GM18907 (cell line): ENCODE data around the gene IL17B.
A peak's percentile ranks its signal among the peaks of the same experiment; 100 is the strongest.

Experiments
- ATAC-seq: cut with Tn5 transposase; IDR thresholded peaks from one replicate; pipeline ENCODE4 v1.9.1; 2021; ENCODE audit warnings: mild to moderate bottlenecking, moderate library complexity; ENCODE audit not compliant: unreplicated experiment

The IL17B gene

DNA sequence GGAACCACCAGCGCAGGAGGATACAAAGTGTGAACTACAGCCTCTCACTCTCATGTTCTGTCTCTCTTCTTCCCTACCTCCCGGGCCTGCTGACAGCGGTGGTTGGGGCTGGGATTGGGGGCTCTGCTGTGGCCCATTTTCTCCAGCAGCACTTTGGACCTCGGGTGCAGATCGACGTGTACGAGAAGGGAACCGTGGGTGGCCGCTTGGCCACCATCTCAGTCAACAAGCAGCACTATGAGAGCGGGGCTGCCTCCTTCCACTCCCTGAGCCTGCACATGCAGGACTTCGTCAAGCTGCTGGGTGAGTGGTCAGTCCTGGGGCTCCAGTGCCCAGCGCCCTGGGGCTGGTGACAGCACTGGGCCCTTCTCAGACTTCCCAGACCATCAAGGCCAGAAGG is 16.6 kb downstream of the IL17B start:
- ATAC-seq = no peak

- ATAC-seq = no peak
Observed at GRCh38 chr5:149360272-149360671, 18.8 kb downstream of the IL17B start.

- no peak for ATAC-seq
Observed at GRCh38 chr5:149358868-149359495, 20.1 kb downstream of the IL17B start.

GRCh38 chr5:149358294-149358651 is 20.8 kb downstream of the IL17B start:
- ATAC-seq = peak; percentile 22

DNA sequence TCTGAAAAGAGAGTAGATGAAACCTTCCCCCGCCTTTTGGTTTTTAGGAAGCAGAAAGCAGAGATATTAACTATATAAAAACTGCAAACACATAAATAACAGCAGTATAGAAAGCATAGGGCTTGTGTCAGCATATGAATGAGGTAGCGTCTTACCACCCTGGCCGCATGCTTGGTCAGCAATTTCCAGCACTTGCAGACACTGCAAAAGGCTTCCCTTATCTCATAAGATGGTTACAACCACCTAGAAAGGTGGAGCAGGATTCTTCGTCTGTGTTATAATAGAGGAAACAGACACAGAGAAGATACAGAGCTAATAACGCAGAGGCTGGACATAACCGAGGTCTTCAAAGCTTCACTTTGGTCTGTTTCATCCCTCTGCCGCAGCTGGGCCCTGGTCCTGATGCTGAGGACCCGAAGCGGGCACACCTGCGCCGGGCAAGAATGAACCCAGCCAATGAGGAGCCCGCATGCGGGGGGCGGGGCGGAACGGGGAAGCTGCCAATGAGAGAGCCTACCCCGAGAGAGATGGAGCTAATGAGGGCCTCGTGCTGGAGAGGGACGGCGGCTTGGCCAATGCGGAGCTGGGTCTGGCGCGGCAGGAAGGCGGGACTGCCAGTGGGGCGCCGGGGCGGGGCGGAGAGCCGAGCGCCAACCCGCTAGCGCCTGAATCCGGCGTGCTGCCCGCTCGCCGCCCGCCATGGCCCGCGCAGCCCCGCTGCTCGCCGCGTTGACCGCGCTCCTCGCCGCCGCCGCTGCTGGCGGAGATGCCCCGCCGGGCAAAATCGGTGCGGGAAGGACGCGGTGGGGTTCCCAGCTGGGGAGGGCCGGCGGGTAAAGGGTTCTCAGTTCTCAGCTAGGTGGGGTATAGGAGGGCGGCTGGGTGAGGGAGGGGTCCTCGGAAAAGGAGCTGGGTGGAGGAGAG is 21.5 kb downstream of the IL17B start, which contains the start of gene PCYOX1L:
Gene PCYOX1L (plus strand): TSS at position 677 of the 924 bp plus-strand sequence. CDS start 23 bp downstream, at position 700.
- ATAC-seq = peak; percentile 99

DNA sequence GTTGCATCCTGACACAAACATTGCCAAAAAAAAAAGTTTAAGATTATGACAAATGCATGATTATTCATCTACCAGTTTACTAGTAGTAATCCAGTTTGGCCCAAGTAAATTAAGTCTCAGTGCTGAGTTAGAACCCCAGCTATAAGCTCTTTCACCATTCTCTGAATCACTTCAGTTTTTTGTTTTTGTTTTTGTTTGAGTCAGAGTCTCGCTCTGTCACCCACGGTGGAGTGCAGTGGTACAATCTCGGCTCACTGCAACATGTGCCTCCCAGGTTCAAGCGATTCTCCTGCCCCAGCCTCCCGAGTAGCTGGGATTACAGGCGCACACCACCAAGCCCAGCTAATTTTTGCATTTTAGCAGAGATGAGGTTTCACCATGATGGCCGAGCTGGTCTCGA is 22.7 kb downstream of the IL17B start:
- no peak for ATAC-seq

DNA sequence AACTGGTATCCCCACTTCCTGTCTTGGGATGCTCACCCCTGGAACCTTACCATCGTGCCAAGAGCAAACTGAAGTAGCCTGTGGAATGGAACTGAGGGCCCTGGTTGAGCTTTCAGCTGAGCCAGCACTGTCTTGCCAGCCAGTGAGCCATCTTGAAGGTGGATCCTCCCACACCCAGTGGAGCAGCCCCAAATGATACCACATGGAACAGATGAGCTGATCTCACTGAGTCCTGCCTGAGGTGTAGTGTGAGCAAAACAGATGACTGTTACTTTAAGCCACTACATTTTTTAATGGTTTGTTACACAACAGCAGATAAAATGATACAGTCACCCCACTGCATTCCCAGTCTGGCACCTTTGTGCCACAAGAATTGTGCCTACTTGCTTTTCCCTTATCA is 23.4 kb downstream of the IL17B start:
- no peak for ATAC-seq

DNA sequence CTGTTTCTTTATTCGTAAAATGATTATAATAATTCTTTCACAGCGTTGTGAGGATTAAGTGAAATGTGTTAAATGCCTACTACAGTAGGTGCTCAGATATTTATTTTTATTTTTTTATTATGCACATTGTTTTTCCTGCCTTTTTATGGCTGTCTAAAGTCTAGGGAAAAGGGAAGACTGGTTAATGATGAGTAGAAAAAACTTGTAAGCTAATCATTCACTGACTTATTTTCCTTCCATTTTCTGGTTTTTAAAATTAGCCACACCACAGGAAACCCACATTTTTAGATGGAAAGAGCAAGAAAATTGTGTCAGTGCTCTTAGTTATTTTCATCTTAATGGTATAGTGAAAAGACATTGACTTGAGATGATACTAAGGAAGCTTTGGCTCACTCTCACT is 25.2 kb downstream of the IL17B start:
- ATAC-seq = no peak

DNA sequence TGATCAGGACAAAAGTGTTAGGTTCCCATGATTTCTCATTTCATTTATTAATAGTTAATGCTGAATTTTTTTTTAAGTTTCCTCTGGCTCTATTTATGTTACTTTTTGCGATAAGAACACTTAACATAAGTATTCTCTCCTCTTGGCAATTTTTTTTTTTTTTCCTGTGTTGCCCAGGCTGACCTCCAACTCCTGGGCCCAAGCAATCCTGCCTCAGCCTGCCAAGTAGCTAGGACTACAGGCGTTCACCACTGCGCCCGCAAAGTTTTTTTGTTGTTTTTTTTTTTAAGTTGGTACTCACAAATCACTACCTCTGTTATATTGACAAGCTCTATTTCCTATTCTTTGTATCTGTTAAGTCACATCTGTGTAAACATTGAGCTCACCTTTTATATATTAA is 26.9 kb downstream of the IL17B start:
- ATAC-seq = no peak

DNA sequence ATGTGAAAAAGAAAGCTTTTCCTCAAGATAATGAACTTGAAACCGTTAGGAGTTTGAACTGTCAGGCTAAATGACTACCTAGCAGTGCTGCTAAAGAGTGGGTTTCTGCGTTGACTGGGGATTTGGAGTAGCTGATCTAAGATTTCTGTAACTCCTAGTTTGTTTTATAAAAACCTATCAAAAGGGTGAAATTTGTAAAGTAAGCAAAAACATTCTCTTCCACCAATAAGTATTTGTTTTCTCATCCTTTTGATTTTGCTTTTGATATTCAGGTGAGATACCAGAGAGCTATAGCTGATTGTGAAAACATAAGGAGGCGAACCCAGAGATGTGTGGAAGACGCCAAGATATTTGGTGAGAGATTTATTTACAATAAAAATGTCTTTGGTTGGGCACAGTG is 29.7 kb downstream of the IL17B start:
- no peak for ATAC-seq

DNA sequence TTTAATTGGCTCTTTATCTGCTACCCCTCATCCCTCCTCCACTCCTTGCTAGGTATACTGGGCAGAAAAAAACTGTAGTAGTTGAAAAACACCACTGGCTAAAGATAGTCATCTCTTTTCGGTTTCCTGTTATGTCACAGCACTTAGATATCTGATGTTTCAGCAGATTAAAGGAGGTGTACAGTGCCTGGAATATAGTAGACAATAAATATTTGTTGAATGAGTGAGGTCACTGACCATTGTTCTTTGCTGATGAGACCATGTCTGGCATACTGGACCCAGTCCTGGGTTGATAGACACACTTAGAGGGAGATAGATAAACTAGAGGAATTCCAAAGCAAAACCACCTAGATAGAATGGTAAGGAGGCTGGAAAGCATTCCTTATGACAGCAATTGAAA is 30.6 kb downstream of the IL17B start:
- ATAC-seq = no peak

DNA sequence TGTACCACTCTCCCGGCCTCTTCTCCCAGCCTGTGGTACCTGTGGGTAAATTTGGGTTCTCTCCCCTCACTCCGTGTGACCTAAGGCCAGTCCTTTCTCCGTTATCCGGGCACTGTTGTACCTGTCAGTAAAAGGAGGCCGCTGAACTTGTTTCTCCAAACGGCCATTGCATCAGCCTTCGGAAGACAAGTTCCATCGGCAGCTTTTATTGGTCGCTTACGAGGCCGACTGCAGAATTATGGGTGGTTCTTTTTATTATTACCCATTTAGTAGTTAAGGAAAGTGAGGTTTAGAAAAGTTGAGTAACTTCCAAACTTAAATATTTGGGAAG is 33.2 kb downstream of the IL17B start:
- peak; percentile 8 for ATAC-seq

DNA sequence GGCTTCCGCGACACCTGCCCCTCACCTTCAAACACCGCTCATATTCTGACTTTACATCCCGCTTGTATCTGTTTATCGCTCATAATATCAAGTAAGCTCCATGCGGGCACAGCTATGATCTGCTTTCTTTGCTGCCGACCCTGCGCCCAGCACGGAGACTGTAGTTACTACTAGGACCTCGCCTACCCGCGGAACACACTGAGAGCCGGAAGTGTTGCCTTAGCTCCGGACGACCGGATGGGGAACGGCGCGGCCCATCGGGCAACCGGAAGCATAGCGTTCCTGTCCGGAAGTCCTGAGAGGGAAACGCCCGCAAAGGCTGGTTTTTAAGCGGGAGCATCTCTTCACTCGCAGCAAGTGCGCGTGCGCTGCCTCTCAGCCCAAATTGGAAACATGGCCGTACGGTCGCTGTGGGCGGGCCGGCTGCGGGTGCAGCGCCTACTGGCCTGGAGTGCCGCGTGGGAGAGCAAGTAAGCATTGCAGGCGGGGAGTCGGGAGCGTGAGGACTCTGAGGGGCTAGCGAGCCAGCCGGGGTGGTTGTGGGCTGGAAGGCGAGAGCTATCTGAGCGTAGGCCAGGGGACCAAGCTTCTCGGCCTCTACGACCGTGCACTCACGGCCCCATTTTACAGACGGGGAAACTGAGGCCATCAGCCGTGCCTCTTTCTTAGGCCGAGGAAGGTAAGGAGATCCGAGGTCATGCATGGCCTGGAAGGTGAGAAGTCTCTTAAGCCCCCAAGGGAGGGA is 33.8 kb downstream of the IL17B start, which contains the start of gene GRPEL2:
Gene GRPEL2 (plus strand): TSS at position 353 of the 745 bp plus-strand sequence. CDS start 41 bp downstream, at position 394.
- peak; percentile 98 for ATAC-seq

- no peak for ATAC-seq
Observed at GRCh38 chr5:149344151-149344550, 34.9 kb downstream of the IL17B start.

GRCh38 chr5:149341876-149342275 is 37.2 kb downstream of the IL17B start:
- ATAC-seq = no peak

- no peak for ATAC-seq
Observed at GRCh38 chr5:149340920-149341319, 38.2 kb downstream of the IL17B start.

- no peak for ATAC-seq
Observed at GRCh38 chr5:149338364-149338763, 40.7 kb downstream of the IL17B start.

DNA sequence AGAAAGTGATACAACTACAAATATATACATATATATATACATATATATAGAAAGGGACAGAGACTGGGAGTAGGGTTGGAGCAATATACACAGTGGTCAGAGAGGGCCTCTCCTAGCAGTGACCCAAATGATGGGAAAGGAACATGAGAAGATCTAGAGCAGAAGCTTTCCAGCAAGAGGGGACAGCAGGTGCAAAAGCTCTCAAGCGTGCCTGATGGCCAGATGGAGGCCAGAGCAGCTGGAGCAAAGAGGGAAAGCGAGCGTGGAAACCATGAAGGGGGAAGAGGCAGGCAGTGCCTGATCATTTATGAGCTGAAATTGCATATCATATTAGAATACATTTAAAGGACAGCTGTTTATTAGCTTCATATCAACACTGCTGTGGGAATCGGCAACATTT is 41.4 kb downstream of the IL17B start:
- no peak for ATAC-seq

GRCh38 chr5:149333711-149334443 is 45.2 kb downstream of the IL17B start:
- no peak for ATAC-seq

GRCh38 chr5:149328177-149328576 is 50.9 kb downstream of the IL17B start:
- no peak for ATAC-seq

GRCh38 chr5:149326611-149327010 is 52.5 kb downstream of the IL17B start:
- no peak for ATAC-seq
